ENCODE measurements around the gene CCSER1. TPM values are rescaled to one million over a fixed set of nuclear protein-coding genes. Genes with fewer than 3 reads are reported as not detected.
"Not testable (repeated sequence)": the region's sequence is repeated elsewhere in the genome, so short reads cannot be mapped to it uniquely, and the experiment has no call there.

CCSER1 gene
- total and polyA plus RNA-seq, 2 donors (not counting 1 experiment from before 2014, with no cell fraction given) = 10.7 to 39.5 TPM

DNA sequence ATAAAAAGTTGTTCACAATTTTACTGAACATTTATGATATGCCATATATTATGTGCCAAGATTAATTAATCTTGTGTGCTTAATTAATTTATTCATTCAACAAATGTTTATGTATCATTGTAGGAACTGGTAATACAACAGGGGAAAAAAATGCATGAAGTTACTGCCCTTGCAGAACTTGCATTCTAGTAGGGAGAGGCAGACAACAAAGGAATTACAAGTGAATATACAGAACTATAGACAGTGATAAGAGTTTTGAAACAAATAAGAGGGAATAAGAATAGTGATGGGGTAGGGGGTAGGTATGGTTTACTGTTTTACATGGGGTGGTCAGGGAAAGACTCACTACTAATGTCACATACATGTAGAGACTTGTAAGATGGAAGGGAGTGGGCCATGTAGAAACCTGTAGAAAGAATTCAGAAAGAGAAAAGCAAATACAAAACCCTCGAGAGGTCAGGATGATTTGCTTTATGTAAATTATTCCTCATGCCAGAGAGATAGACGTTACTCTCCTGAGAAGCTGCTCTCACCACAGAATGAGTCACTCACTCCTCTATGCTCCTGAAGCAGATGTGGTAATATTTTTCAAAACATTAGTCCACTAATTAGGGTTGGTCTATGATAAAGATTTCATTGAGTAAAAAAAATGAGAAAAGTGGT is 1321.6 kb downstream of the CCSER1 start:
- no peaks in the 10 kb centered on the region for H3K27me3 Mint-ChIP-seq
- DNase-seq (no peak), ATAC-seq (ENCODE audit: low read depth) (no peak)
- H3K4me3 Mint-ChIP-seq = no peak overlapping the region
- H3K27me3 ChIP-seq (replicated peaks in 1 of 4; ENCODE audit: control extremely low read depth in 1 of 4, control insufficient read depth in 3 of 4, insufficient read depth in 4 of 4, low read length in 3 of 4) = no peaks in the 10 kb centered on the region
- no peaks in the 10 kb centered on the region for H3K4me1 ChIP-seq (ENCODE audit: control insufficient read depth in 2 of 2, insufficient read depth in 2 of 2, low read length in 2 of 2)
- H3K27ac Mint-ChIP-seq = no peak overlapping the region
- H3K4me2 ChIP-seq (replicated peaks; ENCODE audit: low read depth, low read length, poor library complexity, severe bottlenecking) = no peak overlapping the region
- no peak for TF ChIP-seq EZH2 (IDR thresholded peaks at IDR 0.05; ENCODE audit: borderline replicate concordance, insufficient read depth, low read depth, low read length, poor library complexity, severe bottlenecking)
- TF ChIP-seq CTCF (IDR thresholded peaks at IDR 0.05) = no peak
- H3K9me3 Mint-ChIP-seq (ENCODE audit: insufficient read depth) = no peaks in the 10 kb centered on the region
- H3K36me3 ChIP-seq (replicated peaks in 1 of 2; ENCODE audit: control extremely low read depth in 1 of 2, control insufficient read depth in 1 of 2, extremely low read depth in 1 of 2, insufficient read depth in 2 of 2, low read length in 1 of 2) = no peaks in the 10 kb centered on the region
- no peak overlapping the region for H3K9ac ChIP-seq (ENCODE audit: low read length)
- H3K79me2 ChIP-seq (ENCODE audit: control insufficient read depth, insufficient read depth, low read length) = no peaks in the 10 kb centered on the region
- intact Hi-C loops (cut with micrococcal nuclease) = no loop called here
- no peak overlapping the region for H2AFZ ChIP-seq (ENCODE audit: insufficient read depth, low read depth, low read length, poor library complexity, severe bottlenecking)
- WGBS (ENCODE audit: insufficient coverage) = no CpG with 5 or more reads among the region's 2 CpGs
- CTCF ChIA-PET = no interaction called here
- no peak overlapping the region for H3K4me3 ChIP-seq (ENCODE audit: control extremely low read depth in 1 of 5, extremely low read depth in 1 of 5, insufficient read depth in 1 of 5, low read depth in 2 of 5, low read length in 4 of 5)
- no peak overlapping the region for H3K27ac ChIP-seq (ENCODE audit: low read length in 2 of 2)
- no peaks in the 10 kb centered on the region for H3K4me1 Mint-ChIP-seq
- no peaks in the 10 kb centered on the region for H4K20me1 ChIP-seq (ENCODE audit: control insufficient read depth, insufficient read depth, low read length, poor library complexity, severe bottlenecking)
- no peaks in the 10 kb centered on the region for H3K9me3 ChIP-seq (ENCODE audit: control extremely low read depth in 1 of 3, control insufficient read depth in 2 of 3, insufficient read depth in 1 of 3, low read length in 2 of 3)
- POLR2A ChIA-PET = no interaction called here

GRCh38 chr4:91454111-91454510 is 1326.9 kb downstream of the CCSER1 start:
- Mint-ChIP-seq H3K27ac (no peak overlapping the region), H3K4me3 (no peak overlapping the region), H3K9me3 (ENCODE audit: insufficient read depth) (no peaks in the 10 kb centered on the region), H3K27me3 (no peaks in the 10 kb centered on the region), H3K4me1 (no peaks in the 10 kb centered on the region)
- TF ChIP-seq EZH2 (IDR thresholded peaks at IDR 0.05; ENCODE audit: borderline replicate concordance, insufficient read depth, low read depth, low read length, poor library complexity, severe bottlenecking) (no peak), CTCF (IDR thresholded peaks at IDR 0.05) (no peak)
- Histone ChIP-seq H3K79me2 (ENCODE audit: control insufficient read depth, insufficient read depth, low read length) (no peaks in the 10 kb centered on the region), H3K4me2 (replicated peaks; ENCODE audit: low read depth, low read length, poor library complexity, severe bottlenecking) (no peak overlapping the region), H3K27me3 (replicated peaks in 1 of 4; ENCODE audit: control extremely low read depth in 1 of 4, control insufficient read depth in 3 of 4, insufficient read depth in 4 of 4, low read length in 3 of 4) (no peaks in the 10 kb centered on the region), H3K4me3 (ENCODE audit: control extremely low read depth in 1 of 5, extremely low read depth in 1 of 5, insufficient read depth in 1 of 5, low read depth in 2 of 5, low read length in 4 of 5) (no peak overlapping the region), H3K27ac (ENCODE audit: low read length in 2 of 2) (no peak overlapping the region), H3K4me1 (ENCODE audit: control insufficient read depth in 2 of 2, insufficient read depth in 2 of 2, low read length in 2 of 2) (no peaks in the 10 kb centered on the region), H3K9ac (ENCODE audit: low read length) (no peak overlapping the region), H4K20me1 (ENCODE audit: control insufficient read depth, insufficient read depth, low read length, poor library complexity, severe bottlenecking) (no peaks in the 10 kb centered on the region), H3K36me3 (replicated peaks in 1 of 2; ENCODE audit: control extremely low read depth in 1 of 2, control insufficient read depth in 1 of 2, extremely low read depth in 1 of 2, insufficient read depth in 2 of 2, low read length in 1 of 2) (no peaks in the 10 kb centered on the region), H3K9me3 (ENCODE audit: control extremely low read depth in 1 of 3, control insufficient read depth in 2 of 3, insufficient read depth in 1 of 3, low read length in 2 of 3) (no peaks in the 10 kb centered on the region), H2AFZ (ENCODE audit: insufficient read depth, low read depth, low read length, poor library complexity, severe bottlenecking) (no peak overlapping the region)
- ChIA-PET CTCF (no interaction called here), POLR2A (no interaction called here)
- WGBS (ENCODE audit: insufficient coverage) = 83% methylated on average over 2 of the region's 4 CpGs
- intact Hi-C loops (cut with micrococcal nuclease) = no loop called here
- DNase-seq = no peak
- no peak for ATAC-seq (ENCODE audit: low read depth)

GRCh38 chr4:91462566-91462965 is 1335.4 kb downstream of the CCSER1 start:
- peaks cover 0 to 10% (median 0%) of the 10 kb centered on the region in 3 donors for H3K9me3 ChIP-seq (ENCODE audit: control extremely low read depth in 1 of 3, control insufficient read depth in 2 of 3, insufficient read depth in 1 of 3, low read length in 2 of 3)
- intact Hi-C loops (cut with micrococcal nuclease); POLR2A ChIA-PET; H3K4me3 ChIP-seq (ENCODE audit: control extremely low read depth in 1 of 5, extremely low read depth in 1 of 5, insufficient read depth in 1 of 5, low read depth in 2 of 5, low read length in 4 of 5); H3K4me3 Mint-ChIP-seq; H3K4me1 ChIP-seq (ENCODE audit: control insufficient read depth in 2 of 2, insufficient read depth in 2 of 2, low read length in 2 of 2); H3K36me3 ChIP-seq (replicated peaks in 1 of 2; ENCODE audit: control extremely low read depth in 1 of 2, control insufficient read depth in 1 of 2, extremely low read depth in 1 of 2, insufficient read depth in 2 of 2, low read length in 1 of 2); H3K79me2 ChIP-seq (ENCODE audit: control insufficient read depth, insufficient read depth, low read length); H3K4me1 Mint-ChIP-seq; H3K9ac ChIP-seq (ENCODE audit: low read length); H3K27me3 ChIP-seq (replicated peaks in 1 of 4; ENCODE audit: control extremely low read depth in 1 of 4, control insufficient read depth in 3 of 4, insufficient read depth in 4 of 4, low read length in 3 of 4); H3K27ac ChIP-seq (ENCODE audit: low read length in 2 of 2); ATAC-seq (ENCODE audit: low read depth); H3K4me2 ChIP-seq (replicated peaks; ENCODE audit: low read depth, low read length, poor library complexity, severe bottlenecking); H4K20me1 ChIP-seq (ENCODE audit: control insufficient read depth, insufficient read depth, low read length, poor library complexity, severe bottlenecking); H3K27ac Mint-ChIP-seq; H3K27me3 Mint-ChIP-seq; H2AFZ ChIP-seq (ENCODE audit: insufficient read depth, low read depth, low read length, poor library complexity, severe bottlenecking); CTCF ChIA-PET; DNase-seq: not testable (repeated sequence)
- WGBS (ENCODE audit: insufficient coverage) = 81% methylated on average over 9 of the region's 9 CpGs
- H3K9me3 Mint-ChIP-seq (ENCODE audit: insufficient read depth) = peaks cover 13% of the 10 kb centered on the region

Data from B cell (primary cell).